Tibial nerve (tissue), 4 donors: ENCODE results near the gene LYRM7. TPM values are rescaled to one million over a fixed set of nuclear protein-coding genes. Genes with fewer than 3 reads are reported as not detected.

Experiments used
- DNase-seq, 2 donors: peaks; one replicate each; pipeline ENCODE4 v3.0.0-alpha.2; 2019; ENCODE audit warnings: low spot score in 2 of 2
- H3K27ac ChIP-seq, 4 donors: fragments of 200-600 bp; sonication (generic) in 3 of 4; one replicate each; pipeline ENCODE4 v1.5.1; 2017 to 2019; ENCODE audit warnings: mild to moderate bottlenecking in 1 of 4
- H3K27me3 ChIP-seq, 2 donors: fragments of 200-600 bp; sonication (generic) in 1 of 2; one replicate each; pipeline versions ENCODE4 v1.5.1 to v1.6.0; 2017 to 2019
- H3K36me3 ChIP-seq, 3 donors: fragments of 200-600 bp; sonication (generic); one replicate each; pipeline ENCODE4 v1.5.1; 2018 to 2019
- H3K4me1 ChIP-seq, 4 donors: fragments of 200-600 bp; sonication (generic) in 3 of 4; one replicate each; pipeline ENCODE4 v1.5.1; 2017 to 2019
- H3K4me3 ChIP-seq, 4 donors: fragments of 200-600 bp; sonication (generic) in 3 of 4; one replicate each; pipeline ENCODE4 v1.5.1; 2017 to 2019; ENCODE audit warnings: mild to moderate bottlenecking in 1 of 4, moderate library complexity in 1 of 4
- H3K9me3 ChIP-seq, 4 donors: fragments of 200-600 bp; sonication (generic) in 3 of 4; one replicate each; pipeline ENCODE4 v1.5.1; 2017 to 2019
- EP300 ChIP-seq, 2 donors: sonication (generic); formaldehyde crosslinking; IDR thresholded peaks; one replicate each; pipeline ENCODE4 v1.6.1; 2017; ENCODE audit warnings: antibody characterized with exemption in 2 of 2, mild to moderate bottlenecking in 1 of 2
- POLR2A ChIP-seq, 2 donors: fragments of 450-650 bp; IDR thresholded peaks; one replicate each; pipeline ENCODE4 v1.6.1; 2017; ENCODE audit warnings: antibody characterized with exemption in 2 of 2, mild to moderate bottlenecking in 2 of 2, moderate library complexity in 2 of 2
- WGBS, 2 donors: methylation state at CpG; one replicate each; pipeline ENCODE4 v1.1.5; 2018; 5-methylcytosine and 5-hydroxymethylcytosine counted together
- total RNA-seq, 4 donors: library from RNA; depleted of rRNA; stranded (reverse); fragments of >200 nt; gene quantifications; one replicate each; pipeline ENCODE4 v1.1.0, GENCODE V29; 2016
- TF ChIP-seq, protein P1 (sequence below), 5 experiments: fragments of 200-600 bp in 3 of 5; fragments of 450-650 bp in 2 of 5; sonication (generic) in 3 of 5; IDR thresholded peaks; one replicate each; pipeline ENCODE4 v1.5.1; 2016 to 2019; ENCODE audit warnings: antibody characterized with exemption in 5 of 5, mild to moderate bottlenecking in 3 of 5, moderate library complexity in 2 of 5

LYRM7 gene
- total RNA-seq, 4 donors from 2014 or later: 6.3 to 10.1 (median 8.3) TPM

DNA sequence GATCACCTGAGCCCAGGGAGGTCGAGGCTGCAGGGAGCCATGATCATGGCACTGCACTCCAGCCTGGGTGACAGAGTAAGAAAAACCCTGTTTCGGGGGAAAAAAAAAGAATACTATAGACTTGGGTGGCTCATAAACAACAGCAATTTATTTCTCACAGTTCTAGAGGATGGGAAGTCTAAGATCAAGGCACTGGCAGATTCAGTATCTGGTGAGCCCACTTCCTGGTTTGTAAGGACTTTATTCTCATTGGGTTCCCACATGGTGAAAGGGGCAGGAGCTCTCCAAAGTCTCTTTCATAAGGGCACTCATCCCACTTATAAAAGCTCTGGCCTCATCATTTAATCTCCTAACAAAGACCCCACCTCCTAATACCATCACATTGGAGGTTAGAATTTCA lies 14.4 kb upstream of the LYRM7 start:
- no peak for DNase-seq
- WGBS, 2 donors: 91 to 92% methylated on average over 2 of the region's 2 CpGs
- no peak overlapping the region for H3K27ac ChIP-seq
- H3K27me3 ChIP-seq: no peaks in the 10 kb centered on the region
- no peak overlapping the region for H3K4me3 ChIP-seq
- TF ChIP-seq, protein P1, sequence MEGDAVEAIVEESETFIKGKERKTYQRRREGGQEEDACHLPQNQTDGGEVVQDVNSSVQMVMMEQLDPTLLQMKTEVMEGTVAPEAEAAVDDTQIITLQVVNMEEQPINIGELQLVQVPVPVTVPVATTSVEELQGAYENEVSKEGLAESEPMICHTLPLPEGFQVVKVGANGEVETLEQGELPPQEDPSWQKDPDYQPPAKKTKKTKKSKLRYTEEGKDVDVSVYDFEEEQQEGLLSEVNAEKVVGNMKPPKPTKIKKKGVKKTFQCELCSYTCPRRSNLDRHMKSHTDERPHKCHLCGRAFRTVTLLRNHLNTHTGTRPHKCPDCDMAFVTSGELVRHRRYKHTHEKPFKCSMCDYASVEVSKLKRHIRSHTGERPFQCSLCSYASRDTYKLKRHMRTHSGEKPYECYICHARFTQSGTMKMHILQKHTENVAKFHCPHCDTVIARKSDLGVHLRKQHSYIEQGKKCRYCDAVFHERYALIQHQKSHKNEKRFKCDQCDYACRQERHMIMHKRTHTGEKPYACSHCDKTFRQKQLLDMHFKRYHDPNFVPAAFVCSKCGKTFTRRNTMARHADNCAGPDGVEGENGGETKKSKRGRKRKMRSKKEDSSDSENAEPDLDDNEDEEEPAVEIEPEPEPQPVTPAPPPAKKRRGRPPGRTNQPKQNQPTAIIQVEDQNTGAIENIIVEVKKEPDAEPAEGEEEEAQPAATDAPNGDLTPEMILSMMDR (IDR thresholded peaks at IDR 0.05): no peak
- TF ChIP-seq POLR2A (IDR thresholded peaks at IDR 0.05): no peak
- H3K4me1 ChIP-seq: peaks cover 0 to 6% (median 0%) of the 10 kb centered on the region in 4 donors
- peaks cover 0 to 47% (median 24%) of the 10 kb centered on the region in 3 donors for H3K36me3 ChIP-seq
- no peaks in the 10 kb centered on the region for H3K9me3 ChIP-seq

DNA sequence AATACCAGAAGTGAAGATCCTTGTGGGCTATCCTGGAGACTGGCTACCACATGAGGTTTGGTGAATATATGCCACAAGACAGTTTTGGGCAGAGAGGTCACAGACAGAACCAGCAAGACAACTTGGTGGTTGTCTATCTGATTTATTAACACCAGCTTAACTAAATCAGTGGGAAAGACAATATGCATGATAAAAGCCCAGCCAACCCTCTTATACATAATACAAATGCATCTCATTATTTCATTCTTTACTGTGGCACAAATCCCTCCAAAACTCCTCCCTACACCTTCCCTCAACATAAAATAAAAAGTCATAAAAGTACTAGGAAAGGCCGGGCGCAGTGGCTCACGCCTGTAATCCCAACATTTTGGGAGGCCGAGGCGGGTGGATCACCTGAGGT lies 13.8 kb upstream of the LYRM7 start:
- no peak overlapping the region for H3K27ac ChIP-seq
- H3K27me3 ChIP-seq: no peaks in the 10 kb centered on the region
- H3K4me1 ChIP-seq: peaks cover 0 to 6% (median 0%) of the 10 kb centered on the region in 4 donors
- no peak overlapping the region for H3K4me3 ChIP-seq
- H3K9me3 ChIP-seq: no peaks in the 10 kb centered on the region
- TF ChIP-seq EP300 (IDR thresholded peaks at IDR 0.05) (no peak), POLR2A (IDR thresholded peaks at IDR 0.05) (no peak)
- TF ChIP-seq, protein P1 (IDR thresholded peaks at IDR 0.05): no peak
- peaks cover 0 to 53% (median 28%) of the 10 kb centered on the region in 3 donors for H3K36me3 ChIP-seq
- no peak for DNase-seq
- 92 to 98% methylated on average over 5 of the region's 5 CpGs for whole genome bisulfite sequencing, 2 donors

DNA sequence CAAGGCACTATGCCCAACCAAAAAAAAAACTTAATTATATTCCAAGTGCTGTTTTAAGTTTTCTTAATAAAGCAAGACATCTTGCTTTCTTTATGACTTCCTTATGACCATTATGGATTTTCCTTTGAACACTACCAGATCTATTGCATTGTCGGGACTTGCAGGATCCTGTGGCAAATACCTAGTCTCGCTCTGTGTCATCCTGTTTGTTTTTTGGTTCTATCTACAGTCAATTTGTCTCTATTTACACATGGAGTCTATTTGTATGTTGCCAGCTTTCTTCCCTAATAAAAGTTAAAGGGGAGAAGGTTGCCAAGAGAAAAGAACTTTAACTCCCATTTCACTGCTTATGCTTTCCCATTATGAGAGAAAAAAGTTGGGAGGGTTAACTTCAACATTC lies 10.6 kb upstream of the LYRM7 start:
- Histone ChIP-seq H3K36me3 (peaks cover 0 to 61% (median 32%) of the 10 kb centered on the region in 3 donors), H3K27ac (no peak overlapping the region), H3K27me3 (no peaks in the 10 kb centered on the region), H3K4me3 (no peak overlapping the region), H3K4me1 (peaks cover 0 to 22% (median 6%) of the 10 kb centered on the region in 4 donors), H3K9me3 (no peaks in the 10 kb centered on the region)
- DNase-seq: no peak
- 62 to 64% methylated on average over 2 of the region's 2 CpGs for WGBS, 2 donors
- TF ChIP-seq, protein P1 (IDR thresholded peaks at IDR 0.05): no peak
- TF ChIP-seq POLR2A (IDR thresholded peaks at IDR 0.05) (no peak), EP300 (IDR thresholded peaks at IDR 0.05) (no peak)

DNA sequence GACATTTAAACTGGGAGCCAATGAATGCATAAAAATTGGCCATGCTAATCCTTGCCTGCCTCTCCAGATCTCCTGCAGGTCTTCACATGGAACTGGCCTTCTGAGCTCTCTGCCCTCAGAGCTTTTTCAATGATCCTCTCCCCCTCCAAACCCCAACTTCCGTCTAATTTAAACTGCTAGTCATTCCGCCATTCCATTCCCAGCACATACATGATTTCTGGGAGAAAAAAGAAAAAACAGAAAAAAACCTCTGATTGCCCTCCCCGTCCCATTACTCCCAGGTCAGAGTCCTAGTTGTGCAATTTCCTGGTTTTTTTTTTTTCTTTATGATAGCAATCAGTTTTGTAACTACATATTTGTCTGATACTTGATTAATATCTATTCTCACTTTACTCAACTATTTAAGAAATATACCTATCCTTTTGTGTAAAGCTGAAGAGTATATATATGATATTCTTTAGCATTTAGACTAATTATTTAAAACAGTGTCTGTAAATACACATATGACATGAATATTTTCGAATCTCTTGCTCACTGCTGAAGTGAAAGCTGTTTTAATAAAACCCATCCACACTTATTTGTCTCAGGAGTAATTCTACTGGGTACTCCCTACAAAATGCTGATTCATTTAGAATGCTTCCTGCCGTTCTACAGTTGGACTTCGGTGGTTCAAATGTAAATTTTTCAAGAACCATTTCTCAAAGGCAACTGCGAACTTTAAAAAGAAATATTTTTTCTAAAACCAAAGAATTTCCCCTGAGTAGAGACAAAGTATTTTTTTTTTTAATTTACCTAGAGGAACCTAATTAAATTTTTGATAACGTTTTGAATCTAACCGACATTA lies 7.2 kb upstream of the LYRM7 start:
- no peaks in the 10 kb centered on the region for H3K9me3 ChIP-seq
- TF ChIP-seq EP300 (IDR thresholded peaks at IDR 0.05) (no peak), POLR2A (IDR thresholded peaks at IDR 0.05) (no peak)
- TF ChIP-seq, protein P1 (IDR thresholded peaks at IDR 0.05): no peak
- peaks cover 0 to 29% (median 9%) of the 10 kb centered on the region in 4 donors for H3K4me1 ChIP-seq
- H3K27ac ChIP-seq: peak overlapping the region; percentile 92 to 99 (median 95)
- WGBS, 2 donors: 23 to 27% methylated on average over 9 of the region's 9 CpGs
- no peak for DNase-seq
- no peaks in the 10 kb centered on the region for H3K27me3 ChIP-seq
- H3K36me3 ChIP-seq: peaks cover 0 to 43% (median 25%) of the 10 kb centered on the region in 3 donors
- peak overlapping the region; percentile 9 to 74 (median 68) for H3K4me3 ChIP-seq
